ENCODE data around the gene PER1. TPM values are rescaled to one million over a fixed set of nuclear protein-coding genes. Genes with fewer than 3 reads are reported as not detected.

The PER1 gene
- total RNA-seq, 2 experiments from 2014 or later = 15.4 to 48.0 TPM

GRCh38 chr17:8101721-8102120, 50.5 kb downstream of the PER1 start:
- intact Hi-C loops (cut with micrococcal nuclease; ENCODE audit: unreplicated experiment) = no loop called here
- no peaks in the 10 kb centered on the region for H3K36me3 ChIP-seq (ENCODE audit: insufficient read depth, low read length)
- H3K9me2 ChIP-seq (ENCODE audit: insufficient read depth, low read length) = no peaks in the 10 kb centered on the region
- H2AFZ ChIP-seq (ENCODE audit: low read length) = no peak overlapping the region
- no peak overlapping the region for H3K4me2 ChIP-seq (ENCODE audit: low read length)
- H4K20me1 ChIP-seq (ENCODE audit: insufficient read depth, low read length) = no peaks in the 10 kb centered on the region
- no peak for DNase-seq (ENCODE audit: low spot score)
- H3K4me3 ChIP-seq (ENCODE audit: low read depth, low read length, poor library complexity, severe bottlenecking) = no peak overlapping the region
- no peaks in the 10 kb centered on the region for H3K79me2 ChIP-seq (ENCODE audit: insufficient read depth, low read depth, low read length)
- no TSS peak for BruUV-seq (replicated peaks)
- ChIA-PET CTCF (ENCODE audit: unreplicated experiment) (no interaction called here), POLR2A (interaction anchor here (0.9 to 1.8 kb wide), 2 partner anchors 11 to 13 kb away, joined by 4 to 5 read pairs; no protein-coding TSS in a partner anchor)
- H3K9me3 ChIP-seq (ENCODE audit: low read length) = no peaks in the 10 kb centered on the region
- H3K27ac ChIP-seq (ENCODE audit: low read depth, low read length, poor library complexity, severe bottlenecking) = no peak overlapping the region
- peaks cover 22% of the 10 kb centered on the region for H3K4me1 ChIP-seq (ENCODE audit: insufficient read depth, low read length, poor library complexity, severe bottlenecking)
- TF ChIP-seq EZH2phosphoT487 (IDR thresholded peaks at IDR 0.05; ENCODE audit: borderline replicate concordance, low read depth, low read length) = no peak
- TF ChIP-seq, protein P1, sequence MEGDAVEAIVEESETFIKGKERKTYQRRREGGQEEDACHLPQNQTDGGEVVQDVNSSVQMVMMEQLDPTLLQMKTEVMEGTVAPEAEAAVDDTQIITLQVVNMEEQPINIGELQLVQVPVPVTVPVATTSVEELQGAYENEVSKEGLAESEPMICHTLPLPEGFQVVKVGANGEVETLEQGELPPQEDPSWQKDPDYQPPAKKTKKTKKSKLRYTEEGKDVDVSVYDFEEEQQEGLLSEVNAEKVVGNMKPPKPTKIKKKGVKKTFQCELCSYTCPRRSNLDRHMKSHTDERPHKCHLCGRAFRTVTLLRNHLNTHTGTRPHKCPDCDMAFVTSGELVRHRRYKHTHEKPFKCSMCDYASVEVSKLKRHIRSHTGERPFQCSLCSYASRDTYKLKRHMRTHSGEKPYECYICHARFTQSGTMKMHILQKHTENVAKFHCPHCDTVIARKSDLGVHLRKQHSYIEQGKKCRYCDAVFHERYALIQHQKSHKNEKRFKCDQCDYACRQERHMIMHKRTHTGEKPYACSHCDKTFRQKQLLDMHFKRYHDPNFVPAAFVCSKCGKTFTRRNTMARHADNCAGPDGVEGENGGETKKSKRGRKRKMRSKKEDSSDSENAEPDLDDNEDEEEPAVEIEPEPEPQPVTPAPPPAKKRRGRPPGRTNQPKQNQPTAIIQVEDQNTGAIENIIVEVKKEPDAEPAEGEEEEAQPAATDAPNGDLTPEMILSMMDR (conservative IDR thresholded peaks at IDR 0.05; ENCODE audit: low read length) = no peak

DNA sequence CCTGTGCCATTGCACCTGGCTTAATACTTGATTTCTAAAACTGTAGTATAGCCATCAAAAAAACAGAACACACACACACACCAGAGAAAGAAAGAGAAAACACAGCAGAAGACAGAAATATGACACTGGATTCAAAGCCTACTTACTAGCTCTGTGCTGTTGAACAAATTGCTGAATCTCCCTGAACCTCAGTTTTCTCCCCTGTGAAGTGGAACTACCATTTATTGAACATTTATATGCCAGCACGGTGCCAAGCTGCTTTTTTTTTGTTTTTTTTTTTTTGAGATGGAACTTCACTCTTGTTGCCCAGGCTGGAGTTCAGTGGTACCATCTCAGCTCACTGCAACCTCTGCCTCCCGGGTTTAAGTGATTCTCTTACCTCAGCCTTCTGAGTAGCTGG, 51.4 kb downstream of the PER1 start:
- BruUV-seq (replicated peaks) = no TSS peak
- Histone ChIP-seq H3K4me2 (ENCODE audit: low read length) (no peak overlapping the region), H3K79me2 (ENCODE audit: insufficient read depth, low read depth, low read length) (no peaks in the 10 kb centered on the region), H3K36me3 (ENCODE audit: insufficient read depth, low read length) (no peaks in the 10 kb centered on the region), H3K9me2 (ENCODE audit: insufficient read depth, low read length) (no peaks in the 10 kb centered on the region), H3K4me3 (ENCODE audit: low read depth, low read length, poor library complexity, severe bottlenecking) (no peak overlapping the region), H3K27ac (ENCODE audit: low read depth, low read length, poor library complexity, severe bottlenecking) (no peak overlapping the region), H2AFZ (ENCODE audit: low read length) (peak overlapping the region; percentile 71; the same call in 1 of the 2 replicates), H3K9me3 (ENCODE audit: low read length) (no peaks in the 10 kb centered on the region), H4K20me1 (ENCODE audit: insufficient read depth, low read length) (no peaks in the 10 kb centered on the region), H3K4me1 (ENCODE audit: insufficient read depth, low read length, poor library complexity, severe bottlenecking) (peaks cover 14% of the 10 kb centered on the region)
- no peak for DNase-seq (ENCODE audit: low spot score)
- intact Hi-C loops (cut with micrococcal nuclease; ENCODE audit: unreplicated experiment) = no loop called here
- ChIA-PET POLR2A (interaction anchor here (0.8 to 1.8 kb wide), 3 partner anchors 10 to 18 kb away, joined by 3 to 5 read pairs (median 4); no protein-coding TSS in a partner anchor), CTCF (ENCODE audit: unreplicated experiment) (no interaction called here)
- TF ChIP-seq, protein P1 (conservative IDR thresholded peaks at IDR 0.05; ENCODE audit: low read length) = no peak
- TF ChIP-seq EZH2phosphoT487 (IDR thresholded peaks at IDR 0.05; ENCODE audit: borderline replicate concordance, low read depth, low read length) = no peak

DNA sequence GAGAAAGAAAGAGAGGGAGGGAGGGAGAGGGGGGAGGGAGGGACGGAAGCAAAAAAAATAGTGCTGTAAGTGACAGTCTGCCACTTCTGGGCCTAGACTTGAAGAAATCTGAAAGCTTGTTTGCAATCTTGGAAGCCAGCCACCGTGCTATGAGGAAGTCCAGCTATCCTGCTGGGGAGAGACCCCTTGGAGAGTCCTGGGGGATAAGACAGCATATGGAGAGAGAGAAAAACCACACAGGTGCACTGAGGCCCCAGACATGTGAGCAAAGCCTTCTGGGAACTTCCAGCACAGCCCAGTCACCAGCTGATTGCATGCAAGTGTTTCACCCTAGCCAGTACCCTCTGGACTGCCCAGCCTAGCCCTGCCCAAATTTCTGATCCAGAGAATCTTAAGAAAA, 52.1 kb downstream of the PER1 start:
- H3K4me2 ChIP-seq (ENCODE audit: low read length) = peak overlapping the region; percentile 18; the same call in 1 of the 2 replicates
- H3K9me3 ChIP-seq (ENCODE audit: low read length) = no peaks in the 10 kb centered on the region
- peak overlapping the region; percentile 71 for H2AFZ ChIP-seq (ENCODE audit: low read length)
- DNase-seq (ENCODE audit: low spot score) = peak; percentile 27
- CTCF ChIA-PET (ENCODE audit: unreplicated experiment) = no interaction called here
- H3K9me2 ChIP-seq (ENCODE audit: insufficient read depth, low read length) = no peaks in the 10 kb centered on the region
- no TSS peak for BruUV-seq (replicated peaks)
- no peaks in the 10 kb centered on the region for H3K79me2 ChIP-seq (ENCODE audit: insufficient read depth, low read depth, low read length)
- intact Hi-C loops (cut with micrococcal nuclease; ENCODE audit: unreplicated experiment) = no loop called here
- no peaks in the 10 kb centered on the region for H3K36me3 ChIP-seq (ENCODE audit: insufficient read depth, low read length)
- no peak overlapping the region for H3K4me3 ChIP-seq (ENCODE audit: low read depth, low read length, poor library complexity, severe bottlenecking)
- H3K27ac ChIP-seq (ENCODE audit: low read depth, low read length, poor library complexity, severe bottlenecking) = no peak overlapping the region
- TF ChIP-seq EZH2phosphoT487 (IDR thresholded peaks at IDR 0.05; ENCODE audit: borderline replicate concordance, low read depth, low read length) = no peak
- TF ChIP-seq, protein P1 (conservative IDR thresholded peaks at IDR 0.05; ENCODE audit: low read length) = no peak
- H3K4me1 ChIP-seq (ENCODE audit: insufficient read depth, low read length, poor library complexity, severe bottlenecking) = peaks cover 14% of the 10 kb centered on the region
- H4K20me1 ChIP-seq (ENCODE audit: insufficient read depth, low read length) = no peaks in the 10 kb centered on the region
- POLR2A ChIA-PET = no interaction called here
